Thyroid gland (tissue), 4 donors: ENCODE data around the gene GMFB. TPM values are rescaled to one million over a fixed set of nuclear protein-coding genes. Genes with fewer than 3 reads are reported as not detected.

Experiments used
- DNase-seq, 2 donors: peaks; one replicate each; pipeline ENCODE4 v3.0.0-alpha.2; 2019
- H3K27ac ChIP-seq, 3 donors: fragments of 200-600 bp; sonication (generic); 1 replicate in 2 of 3; 2 replicates in 1 of 3; pipeline ENCODE4 v1.5.1; 2016 to 2019; ENCODE audit warnings: mild to moderate bottlenecking in 1 of 3, moderate library complexity in 1 of 3
- H3K27me3 ChIP-seq: fragments of 200-600 bp; sonication (generic); one replicate; pipeline ENCODE4 v1.5.1; 2019
- H3K36me3 ChIP-seq, 2 donors: fragments of 200-600 bp; sonication (generic); one replicate each; pipeline ENCODE4 v1.5.1; 2016 to 2019
- H3K4me1 ChIP-seq, 2 donors: fragments of 200-600 bp; sonication (generic); one replicate each; pipeline ENCODE4 v1.5.1; 2017 to 2019
- H3K4me3 ChIP-seq, 3 donors: fragments of 200-600 bp; sonication (generic); replicated peaks in 1 of 3; 1 replicate in 2 of 3; 2 replicates in 1 of 3; pipeline ENCODE4 v1.5.1; 2016; ENCODE audit warnings: mild to moderate bottlenecking in 1 of 3
- H3K9me3 ChIP-seq: fragments of 200-600 bp; sonication (generic); one replicate; pipeline ENCODE4 v1.5.1; 2017
- CTCF ChIP-seq, 6 experiments: fragments of 200-600 bp in 3 of 6; fragments of 450-650 bp in 3 of 6; sonication (generic) in 3 of 6; IDR thresholded peaks; one replicate each; pipeline ENCODE4 v1.5.1; 2016 to 2019; ENCODE audit warnings: antibody characterized with exemption in 6 of 6, mild to moderate bottlenecking in 2 of 6, inconsistent platforms in 1 of 6, moderate library complexity in 1 of 6
- POLR2A ChIP-seq, 2 donors: fragments of 450-650 bp; IDR thresholded peaks; one replicate each; pipeline ENCODE4 v1.6.1; 2017; ENCODE audit warnings: antibody characterized with exemption in 2 of 2, mild to moderate bottlenecking in 2 of 2, moderate library complexity in 1 of 2
- WGBS, 2 donors: methylation state at CpG; one replicate each; pipeline ENCODE4 v1.1.5; 2017; 5-methylcytosine and 5-hydroxymethylcytosine counted together
- intact Hi-C: fragments of 100-400 bp; cut with DNase I; formaldehyde crosslinking; loops from one replicate; pipeline ENCODE4 v1.15.1; 2023
- total RNA-seq, 4 donors: library from RNA; depleted of rRNA; stranded (reverse); fragments of >200 nt; gene quantifications; one replicate each; pipeline ENCODE4 v1.2.3, GENCODE V29; 2016

The GMFB gene
- total RNA-seq, 4 donors from 2014 or later, result 43.9 to 73.1 (median 57.4) TPM

GRCh38 chr14:54498095-54498531, 9.3 kb upstream of the GMFB start:
- Histone ChIP-seq H3K27me3 (no peaks in the 10 kb centered on the region), H3K27ac (no peak overlapping the region), H3K9me3 (no peaks in the 10 kb centered on the region), H3K4me1 (no peaks in the 10 kb centered on the region), H3K36me3 (no peaks in the 10 kb centered on the region), H3K4me3 (no peak overlapping the region)
- 71 to 75% methylated on average over 5 of the region's 5 CpGs for WGBS, 2 donors
- intact Hi-C loops, result loop anchor here (10.0 kb wide), 1 partner anchor 277 kb away; no protein-coding TSS in a partner anchor
- TF ChIP-seq POLR2A (IDR thresholded peaks at IDR 0.05) (no peak), CTCF (IDR thresholded peaks at IDR 0.05) (no peak)
- no peak for DNase-seq

- H3K4me3 ChIP-seq, result no peak overlapping the region
- TF ChIP-seq CTCF (IDR thresholded peaks at IDR 0.05) (no peak), POLR2A (IDR thresholded peaks at IDR 0.05) (no peak)
- no peak for DNase-seq
- no peaks in the 10 kb centered on the region for H3K4me1 ChIP-seq
- no peak overlapping the region for H3K27ac ChIP-seq
- WGBS, 2 donors, result 75 to 83% methylated on average over 2 of the region's 2 CpGs
- intact Hi-C loops, result loop anchor here (10.0 kb wide), 1 partner anchor 278 kb away; no protein-coding TSS in a partner anchor
- H3K36me3 ChIP-seq, result no peaks in the 10 kb centered on the region
- H3K9me3 ChIP-seq, result no peaks in the 10 kb centered on the region
- H3K27me3 ChIP-seq, result no peaks in the 10 kb centered on the region
Observed at GRCh38 chr14:54497224-54497623, 8.4 kb upstream of the GMFB start.

- Histone ChIP-seq H3K4me1 (peaks cover 9 to 10% of the 10 kb centered on the region in 2 donors), H3K27ac (no peak overlapping the region), H3K9me3 (no peaks in the 10 kb centered on the region), H3K4me3 (no peak overlapping the region), H3K27me3 (no peaks in the 10 kb centered on the region), H3K36me3 (no peaks in the 10 kb centered on the region)
- no peak for DNase-seq
- intact Hi-C loops, result loop anchor here (10.0 kb wide), 1 partner anchor 282 kb away; no protein-coding TSS in a partner anchor
- no peak for TF ChIP-seq POLR2A (IDR thresholded peaks at IDR 0.05)
- no peak for TF ChIP-seq CTCF (IDR thresholded peaks at IDR 0.05)
- 71 to 73% methylated on average over 13 of the region's 13 CpGs for WGBS, 2 donors
Observed at GRCh38 chr14:54493293-54493692, 4.5 kb upstream of the GMFB start.

DNA sequence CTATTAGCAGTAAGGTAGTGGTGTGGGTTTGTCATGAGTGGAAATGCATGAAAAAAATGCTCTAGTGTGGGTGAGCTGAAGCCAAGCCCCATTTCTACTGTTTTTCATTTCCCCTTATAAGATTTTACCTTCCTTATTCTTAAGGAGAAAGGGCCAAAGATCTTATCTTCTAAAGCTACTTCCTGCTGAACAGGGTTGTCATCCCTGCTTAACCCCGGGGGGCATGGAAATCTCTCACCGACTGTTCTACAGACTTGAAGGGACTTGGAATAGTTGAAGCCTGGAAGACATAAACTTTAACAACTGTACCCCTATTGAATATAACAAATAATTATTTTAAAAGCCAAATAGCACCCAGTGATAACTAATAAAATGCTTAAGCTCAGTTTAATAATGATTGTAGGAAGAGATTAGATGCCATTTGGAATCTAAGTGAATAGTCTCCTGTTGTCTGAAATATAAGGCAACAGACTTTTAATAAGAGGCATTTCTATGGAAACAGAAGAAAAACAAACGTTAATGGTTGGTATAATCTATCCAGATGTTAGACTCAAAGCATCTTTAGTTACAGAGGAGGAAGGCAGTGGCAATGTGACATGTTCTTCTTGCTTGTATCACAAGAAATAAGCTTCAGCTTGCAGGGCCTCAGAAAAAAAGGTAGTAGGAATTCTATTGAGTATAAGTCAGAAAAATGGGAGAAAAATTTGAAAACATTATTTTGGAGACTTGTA, 1.8 kb upstream of the GMFB start:
- Histone ChIP-seq H3K4me3 (no peak overlapping the region), H3K27me3 (no peaks in the 10 kb centered on the region), H3K36me3 (no peaks in the 10 kb centered on the region), H3K4me1 (peaks cover 16 to 20% of the 10 kb centered on the region in 2 donors), H3K27ac (no peak overlapping the region), H3K9me3 (no peaks in the 10 kb centered on the region)
- no peak for TF ChIP-seq POLR2A (IDR thresholded peaks at IDR 0.05)
- TF ChIP-seq CTCF (IDR thresholded peaks at IDR 0.05), result no peak
- intact Hi-C loops, result loop anchor here (10.0 kb wide), 1 partner anchor 284 kb away; no protein-coding TSS in a partner anchor
- no peak for DNase-seq
- 36 to 37% methylated on average over 3 of the region's 3 CpGs for WGBS, 2 donors
